Muscle of leg (tissue), 11 donors: ENCODE measurements around the gene FAM219A. TPM values are rescaled to one million over a fixed set of nuclear protein-coding genes. Genes with fewer than 3 reads are reported as not detected.

Experiments
- DNase-seq: peaks from one replicate; pipeline ENCODE4 v3.0.0; 2013
- H3K27ac ChIP-seq: one replicate; pipeline ENCODE4 v1.5.1; 2013; ENCODE audit warnings: mild to moderate bottlenecking, low read length, control low read depth
- H3K27me3 ChIP-seq: one replicate; pipeline ENCODE4 v1.6.1; 2013; ENCODE audit warnings: low read length; ENCODE audit not compliant: control insufficient read depth, insufficient read depth
- H3K36me3 ChIP-seq: one replicate; pipeline ENCODE4 v1.6.1; 2013; ENCODE audit warnings: low read length; ENCODE audit not compliant: control insufficient read depth, insufficient read depth
- H3K4me1 ChIP-seq: one replicate; pipeline ENCODE4 v1.6.1; 2013; ENCODE audit warnings: low read length; ENCODE audit not compliant: control insufficient read depth, insufficient read depth
- H3K4me3 ChIP-seq: one replicate; pipeline ENCODE4 v1.5.1; 2013; ENCODE audit warnings: low read length, control low read depth
- H3K9me3 ChIP-seq: replicated peaks from 2 replicates; pipeline ENCODE4 v1.6.1; 2013; ENCODE audit warnings: low read depth, low read length; ENCODE audit not compliant: control insufficient read depth
- WGBS: methylation state at CpG from one replicate; pipeline ENCODE4 v1.1.5; 2013; ENCODE audit warnings: missing lambda C conversion rate; ENCODE audit not compliant: insufficient coverage; 5-methylcytosine and 5-hydroxymethylcytosine counted together
- polyA plus RNA-seq, 8 donors: library from polyadenylated mRNA; unstranded; fragments of 120-200 nt; gene quantifications; one replicate each; pipeline versions ENCODE4 v1.2.1 to v1.2.3, GENCODE V29; 2013; ENCODE audit warnings: inconsistent platforms in 1 of 8, low replicate concordance in 1 of 8; ENCODE audit not compliant: insufficient read length in 8 of 8, insufficient read depth in 1 of 8
- total RNA-seq: library from RNA; stranded (reverse); fragments of 120-200 nt; gene quantifications from one replicate; pipeline ENCODE4 v1.2.4, GENCODE V29; 2013

Gene FAM219A
- total and polyA plus RNA-seq, 9 donors = 6.0 to 13.3 (median 11.8) TPM

DNA sequence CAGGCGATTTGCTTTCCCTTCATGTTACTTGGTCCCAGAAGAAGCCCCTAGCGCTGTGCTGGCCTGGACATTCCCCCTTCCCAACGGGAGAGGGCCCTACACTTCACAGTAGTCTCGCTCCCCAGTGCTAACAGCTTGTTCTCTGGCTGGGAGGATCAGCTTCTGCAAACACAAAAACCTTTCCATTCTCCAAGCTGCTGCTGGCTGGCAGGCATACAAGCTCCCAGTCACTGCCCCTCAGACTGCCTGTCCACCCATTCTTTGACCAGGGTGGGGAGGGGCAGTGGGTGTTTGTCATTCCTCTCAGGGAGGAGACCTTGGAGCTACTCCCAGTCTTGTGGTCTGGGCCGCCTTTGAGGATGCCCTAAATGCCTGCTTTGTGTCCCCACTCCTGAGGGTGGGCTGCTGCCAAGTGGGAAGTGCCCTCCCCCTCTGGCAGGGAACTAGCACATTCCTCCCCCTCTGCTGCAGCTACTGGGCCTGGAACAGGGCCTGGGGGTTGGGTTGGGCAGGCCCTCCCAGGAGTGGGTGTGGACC lies 43.6 kb upstream of the FAM219A start:
- peak; percentile 89 for DNase-seq
- Histone ChIP-seq H3K27me3 (no peaks in the 10 kb centered on the region), H3K27ac (no peak overlapping the region), H3K4me3 (no peak overlapping the region), H3K9me3 (no peaks in the 10 kb centered on the region), H3K36me3 (no peaks in the 10 kb centered on the region), H3K4me1 (peaks cover 28% of the 10 kb centered on the region)
- 19% methylated on average over 4 of the region's 5 CpGs for WGBS

DNA sequence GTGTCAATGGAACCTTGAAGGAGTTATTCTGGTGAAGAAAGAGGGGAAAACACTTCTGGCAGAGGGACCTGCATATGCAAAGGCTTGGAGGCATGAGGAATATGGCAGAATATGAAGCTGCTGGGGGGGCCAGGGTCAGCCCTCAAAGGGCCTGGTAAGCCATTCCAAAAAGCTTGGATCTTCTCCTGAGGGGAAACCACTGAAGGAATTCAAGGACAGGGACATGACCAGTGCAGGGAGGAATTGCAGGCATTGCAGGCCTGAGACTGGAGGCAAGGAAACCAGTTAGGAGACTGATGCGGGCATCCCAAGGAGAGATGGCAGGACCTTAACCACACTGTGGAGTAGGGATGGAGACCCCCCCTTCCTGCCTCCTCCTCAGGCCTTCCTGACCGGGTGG lies 43.0 kb upstream of the FAM219A start:
- Histone ChIP-seq H3K4me3 (no peak overlapping the region), H3K36me3 (no peaks in the 10 kb centered on the region), H3K27me3 (no peaks in the 10 kb centered on the region), H3K4me1 (peaks cover 28% of the 10 kb centered on the region), H3K27ac (no peak overlapping the region), H3K9me3 (no peaks in the 10 kb centered on the region)
- no peak for DNase-seq
- WGBS = no CpG with 5 or more reads among the region's 2 CpGs

DNA sequence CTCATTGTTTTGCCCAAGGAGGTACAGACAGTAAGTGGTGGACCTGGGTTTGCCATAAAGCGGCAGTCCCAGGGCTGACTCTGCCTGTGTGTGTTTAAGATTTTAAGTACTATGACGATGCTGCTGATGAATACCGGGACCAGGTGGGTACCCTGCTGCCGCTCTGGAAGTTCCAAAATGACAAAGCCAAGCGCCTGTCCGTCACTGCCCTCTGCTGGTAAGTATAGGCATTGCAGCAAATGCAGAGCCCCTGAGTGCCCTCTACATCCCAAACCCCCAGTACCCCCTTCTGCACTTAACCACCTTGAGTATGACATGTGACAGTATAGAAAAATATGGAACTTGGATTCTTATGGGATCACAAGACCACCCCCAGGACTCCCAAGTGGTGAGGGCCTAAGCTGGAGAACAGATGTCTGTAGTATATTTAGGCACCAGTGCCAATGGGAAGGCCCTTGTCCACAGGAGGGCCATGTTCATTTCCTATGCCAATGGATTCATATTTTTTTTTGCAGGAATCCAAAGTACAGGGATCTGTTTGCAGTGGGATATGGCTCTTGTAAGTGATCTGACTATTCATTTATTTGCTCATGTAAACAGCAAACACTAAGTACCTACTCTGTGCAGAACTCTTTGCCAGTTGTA lies 42.4 kb upstream of the FAM219A start:
- Histone ChIP-seq H3K4me1 (peaks cover 24% of the 10 kb centered on the region), H3K27me3 (no peaks in the 10 kb centered on the region), H3K9me3 (no peaks in the 10 kb centered on the region), H3K36me3 (no peaks in the 10 kb centered on the region), H3K4me3 (no peak overlapping the region), H3K27ac (no peak overlapping the region)
- DNase-seq = peak; percentile 55
- 3% methylated on average over 4 of the region's 6 CpGs for WGBS

DNA sequence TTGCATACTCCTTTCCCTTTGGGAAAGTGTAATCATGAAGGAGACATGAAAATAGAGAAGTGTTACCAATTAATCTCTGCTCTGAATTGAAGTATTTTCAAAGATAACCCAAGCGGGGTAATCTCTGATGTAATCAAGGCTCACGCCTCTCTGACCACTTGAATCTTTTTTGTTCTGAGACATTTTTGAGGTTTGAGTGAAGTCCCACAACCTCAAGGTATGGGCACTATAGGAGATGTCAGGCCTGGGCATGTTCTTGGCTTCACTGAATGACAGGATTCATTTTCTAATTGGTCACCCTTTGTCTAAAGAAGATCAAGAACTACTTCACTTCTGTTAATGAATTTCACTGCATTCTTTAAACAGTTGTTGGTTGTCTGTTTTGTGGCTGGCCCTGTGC lies 40.7 kb upstream of the FAM219A start:
- DNase-seq = no peak
- no peak overlapping the region for H3K27ac ChIP-seq
- H3K4me1 ChIP-seq = peaks cover 22% of the 10 kb centered on the region
- no peak overlapping the region for H3K4me3 ChIP-seq
- no peaks in the 10 kb centered on the region for H3K27me3 ChIP-seq
- H3K9me3 ChIP-seq = no peaks in the 10 kb centered on the region
- no peaks in the 10 kb centered on the region for H3K36me3 ChIP-seq
- WGBS = no CpG with 5 or more reads among the region's 2 CpGs

DNA sequence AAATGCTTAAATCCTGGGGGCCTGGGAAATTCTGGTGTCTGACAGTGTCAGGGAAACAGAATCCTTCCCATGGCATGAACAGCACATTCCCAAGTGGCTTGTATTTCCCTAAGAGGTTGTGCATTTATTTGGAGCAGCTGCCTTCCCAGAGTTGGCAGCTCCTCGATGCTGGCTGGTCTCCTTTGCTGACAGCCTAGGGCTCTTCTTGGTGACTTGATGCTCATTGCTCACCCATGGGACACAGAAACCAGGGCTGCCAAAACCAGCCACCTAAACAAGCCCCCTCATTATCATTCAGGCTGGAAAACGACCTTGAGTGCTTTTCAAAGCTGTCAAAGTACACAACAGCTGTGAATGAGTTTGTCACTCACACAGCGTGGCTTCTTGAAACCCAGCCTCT lies 40.2 kb upstream of the FAM219A start:
- peaks cover 22% of the 10 kb centered on the region for H3K4me1 ChIP-seq
- 37% methylated on average over 3 of the region's 3 CpGs for WGBS
- no peak for DNase-seq
- H3K27me3 ChIP-seq = no peaks in the 10 kb centered on the region
- H3K9me3 ChIP-seq = no peaks in the 10 kb centered on the region
- H3K36me3 ChIP-seq = no peaks in the 10 kb centered on the region
- H3K27ac ChIP-seq = no peak overlapping the region
- no peak overlapping the region for H3K4me3 ChIP-seq

DNA sequence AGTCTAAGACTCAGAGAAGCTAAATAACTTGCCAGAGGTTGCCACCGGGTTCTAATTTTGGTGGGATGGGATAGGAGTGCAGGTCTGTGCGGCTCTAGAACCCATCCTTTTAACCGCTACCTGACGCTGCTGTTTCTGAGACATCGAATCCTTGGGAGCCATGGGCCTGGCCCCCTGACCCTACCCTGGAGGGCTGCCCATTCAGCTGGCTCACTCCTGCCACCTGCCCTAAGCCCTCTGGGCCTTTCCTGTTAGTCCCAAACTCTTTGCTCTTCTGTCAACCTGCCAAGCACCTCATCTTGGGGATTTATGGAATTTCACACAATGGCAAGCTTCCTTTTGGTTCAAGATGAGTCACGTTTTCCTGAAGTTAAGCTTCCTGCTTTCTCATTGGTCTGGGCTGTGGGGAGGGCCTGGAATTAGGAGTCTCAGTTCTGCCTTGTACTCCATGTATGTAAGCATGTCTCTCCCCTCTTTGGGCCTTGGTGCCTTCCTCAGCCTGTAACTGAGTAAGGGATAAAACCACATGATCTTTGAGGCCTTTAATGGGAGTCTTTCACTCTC lies 37.9 kb upstream of the FAM219A start:
- Histone ChIP-seq H3K27me3 (no peaks in the 10 kb centered on the region), H3K9me3 (no peaks in the 10 kb centered on the region), H3K4me1 (peaks cover under 1% of the 10 kb centered on the region), H3K36me3 (no peaks in the 10 kb centered on the region), H3K27ac (no peak overlapping the region), H3K4me3 (no peak overlapping the region)
- WGBS = 76% methylated on average over 5 of the region's 6 CpGs
- DNase-seq = no peak

DNA sequence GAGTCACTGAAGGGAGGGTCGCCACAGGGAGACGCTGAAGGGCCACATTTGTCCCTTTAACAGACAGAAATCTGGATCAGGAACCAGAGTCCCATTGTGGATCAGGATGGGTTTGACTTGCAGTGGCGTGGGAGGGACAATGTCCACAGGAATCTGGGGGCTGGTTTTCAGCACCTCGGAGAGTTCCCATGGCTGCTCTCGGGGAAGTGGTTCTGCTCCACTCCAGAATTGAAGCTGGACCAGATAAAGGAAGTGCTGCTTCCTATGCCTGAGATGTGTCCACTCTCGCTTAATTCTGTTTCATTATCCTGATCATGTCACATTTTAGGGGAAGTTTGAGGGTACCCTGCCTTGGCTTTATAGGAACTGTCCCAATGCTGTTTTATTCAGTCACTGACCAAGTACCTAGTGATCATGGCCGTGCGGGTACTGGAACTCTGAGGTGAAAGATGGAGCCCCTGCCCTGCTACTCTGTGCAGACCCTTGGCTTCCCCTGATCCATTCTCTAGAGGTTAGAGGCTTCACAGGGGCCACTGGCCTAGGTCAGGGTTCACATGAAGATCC lies 35.7 kb upstream of the FAM219A start:
- Histone ChIP-seq H3K4me1 (no peaks in the 10 kb centered on the region), H3K4me3 (no peak overlapping the region), H3K36me3 (no peaks in the 10 kb centered on the region), H3K9me3 (no peaks in the 10 kb centered on the region), H3K27me3 (peaks cover 3% of the 10 kb centered on the region), H3K27ac (no peak overlapping the region)
- DNase-seq = peak; percentile 80
- 31% methylated on average over 7 of the region's 8 CpGs for WGBS

DNA sequence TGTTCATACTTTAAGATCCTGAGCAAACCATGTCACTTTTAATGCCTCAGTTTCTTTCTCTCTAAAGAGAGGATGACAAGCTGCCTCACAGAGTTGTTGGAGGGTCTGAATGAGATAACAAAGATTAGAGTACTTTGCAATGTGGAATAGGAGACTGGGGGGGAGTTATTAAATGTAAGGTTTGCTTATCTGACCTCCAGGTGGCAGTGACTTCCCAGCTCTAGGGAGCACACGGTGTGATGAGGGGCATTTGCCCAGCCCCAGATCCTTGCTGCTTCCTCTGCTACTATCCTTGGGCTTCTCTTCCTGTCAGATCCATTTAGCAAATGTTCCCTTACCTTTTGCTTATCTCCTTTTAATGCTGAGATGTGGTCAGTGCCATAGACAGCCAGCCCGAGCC lies 33.7 kb upstream of the FAM219A start:
- DNase-seq = no peak
- Histone ChIP-seq H3K4me3 (no peak overlapping the region), H3K9me3 (no peaks in the 10 kb centered on the region), H3K27ac (no peak overlapping the region), H3K27me3 (peaks cover 9% of the 10 kb centered on the region), H3K4me1 (no peaks in the 10 kb centered on the region), H3K36me3 (no peaks in the 10 kb centered on the region)
- WGBS = no CpG with 5 or more reads among the region's 2 CpGs

DNA sequence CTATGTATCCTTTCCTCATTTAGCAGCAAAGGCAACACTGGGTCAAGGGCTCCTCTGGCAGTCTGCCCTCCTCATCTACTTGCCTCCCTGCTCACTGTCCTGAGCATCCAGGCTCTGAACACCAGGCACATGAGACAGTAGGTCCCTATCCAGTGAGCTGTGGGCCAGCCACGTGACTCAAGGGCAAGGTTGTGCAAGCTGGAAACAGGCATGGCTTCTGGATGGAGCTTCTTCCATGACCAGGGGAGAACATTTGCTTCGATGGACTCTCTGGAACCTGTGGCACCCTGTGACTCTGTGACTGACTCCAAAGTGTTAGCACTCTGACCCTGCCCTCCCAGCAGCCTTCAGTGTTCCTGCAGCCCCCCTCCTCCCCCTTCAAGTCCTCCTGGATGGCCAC lies 33.2 kb upstream of the FAM219A start:
- no peak for DNase-seq
- Histone ChIP-seq H3K9me3 (no peaks in the 10 kb centered on the region), H3K4me3 (no peak overlapping the region), H3K27ac (no peak overlapping the region), H3K4me1 (no peaks in the 10 kb centered on the region), H3K36me3 (no peaks in the 10 kb centered on the region), H3K27me3 (peaks cover 9% of the 10 kb centered on the region)
- WGBS = 37% methylated on average over 2 of the region's 2 CpGs

DNA sequence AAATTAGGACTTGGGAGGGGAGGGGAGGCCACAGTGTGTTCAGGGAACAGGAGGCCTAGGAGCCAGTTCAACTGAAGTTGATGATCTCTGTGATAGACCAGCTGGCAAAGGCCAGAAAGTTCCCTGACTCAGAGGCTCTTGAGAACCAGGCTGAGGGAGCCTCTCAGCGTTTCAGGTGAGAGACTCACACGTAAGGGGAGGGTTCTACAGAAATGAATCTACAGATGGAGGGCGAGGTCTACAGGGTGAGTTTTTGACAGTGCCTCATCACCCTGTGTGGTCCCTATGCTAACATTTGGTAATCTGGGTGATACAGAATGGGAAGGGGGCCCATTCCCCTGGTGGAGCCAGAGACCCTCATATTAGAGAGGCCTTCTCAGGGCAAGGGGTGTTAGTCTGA lies 32.4 kb upstream of the FAM219A start:
- H3K4me3 ChIP-seq = no peak overlapping the region
- 37% methylated on average over 3 of the region's 3 CpGs for WGBS
- H3K27ac ChIP-seq = no peak overlapping the region

More for the DNA sequence above, 32.4 kb upstream of the FAM219A start:
- peaks cover 9% of the 10 kb centered on the region for H3K27me3 ChIP-seq
- DNase-seq = no peak
- H3K9me3 ChIP-seq = no peaks in the 10 kb centered on the region
- H3K36me3 ChIP-seq = no peaks in the 10 kb centered on the region
- H3K4me1 ChIP-seq = no peaks in the 10 kb centered on the region
